GM21367 (cell line): ENCODE results near the gene TSHZ2.
A peak's percentile ranks its signal among the peaks of the same experiment; 100 is the strongest.

ENCODE experiments used
- ATAC-seq: cut with Tn5 transposase; IDR thresholded peaks from one replicate; pipeline ENCODE4 v1.9.1; 2021; ENCODE audit not compliant: unreplicated experiment

TSHZ2 gene

GRCh38 chr20:52996130-52996529 is 24.0 kb downstream of the TSHZ2 start:
- no peak for ATAC-seq

GRCh38 chr20:52996658-52997057 is 24.5 kb downstream of the TSHZ2 start:
- ATAC-seq: no peak

GRCh38 chr20:52998268-52998667 is 26.1 kb downstream of the TSHZ2 start:
- no peak for ATAC-seq

- no peak for ATAC-seq
These were observed 26.9 kb downstream of the TSHZ2 start for GRCh38 chr20:52999040-52999439.

GRCh38 chr20:53001498-53002301 is 29.5 kb downstream of the TSHZ2 start:
- peak; percentile 66 for ATAC-seq

GRCh38 chr20:53002786-53003185 is 30.6 kb downstream of the TSHZ2 start:
- no peak for ATAC-seq

- no peak for ATAC-seq
These were observed 31.4 kb downstream of the TSHZ2 start for GRCh38 chr20:53003420-53004154.

GRCh38 chr20:53004267-53004813 is 32.2 kb downstream of the TSHZ2 start:
- ATAC-seq: no peak

GRCh38 chr20:53009979-53010735 is 38.0 kb downstream of the TSHZ2 start:
- ATAC-seq: no peak

GRCh38 chr20:53011640-53012039 is 39.5 kb downstream of the TSHZ2 start:
- ATAC-seq: no peak

GRCh38 chr20:53013183-53013582 is 41.0 kb downstream of the TSHZ2 start:
- ATAC-seq: no peak

GRCh38 chr20:53013847-53014246 is 41.7 kb downstream of the TSHZ2 start:
- ATAC-seq: no peak

- ATAC-seq: no peak
These were observed 43.9 kb downstream of the TSHZ2 start for GRCh38 chr20:53016071-53016470.

GRCh38 chr20:53016534-53017042 is 44.4 kb downstream of the TSHZ2 start:
- ATAC-seq: no peak

GRCh38 chr20:53017206-53017605 is 45.0 kb downstream of the TSHZ2 start:
- ATAC-seq: no peak

- no peak for ATAC-seq
These were observed 47.3 kb downstream of the TSHZ2 start for GRCh38 chr20:53019464-53019863.

GRCh38 chr20:53020376-53020775 is 48.2 kb downstream of the TSHZ2 start:
- no peak for ATAC-seq

GRCh38 chr20:53020834-53021233 is 48.7 kb downstream of the TSHZ2 start:
- no peak for ATAC-seq

GRCh38 chr20:53021934-53022333 is 49.8 kb downstream of the TSHZ2 start:
- ATAC-seq: no peak

- ATAC-seq: no peak
These were observed 51.8 kb downstream of the TSHZ2 start for GRCh38 chr20:53023732-53024520.
